Epithelial cell of esophagus (primary cell): ENCODE measurements around the gene PRTN3.

Experiments
- DNase-seq: peaks from one replicate; pipeline ENCODE4 v3.0.0; 2010; ENCODE audit warnings: low read depth
- H3K4me3 ChIP-seq: 2 replicates; pipeline ENCODE4 v1.5.1; 2011; ENCODE audit warnings: mild to moderate bottlenecking, low read length, control low read depth
- CTCF ChIP-seq: IDR thresholded peaks from 2 replicates; pipeline ENCODE4 v1.5.1; 2011; ENCODE audit warnings: low read depth, mild to moderate bottlenecking, low read length, control low read depth, inconsistent platforms; ENCODE audit not compliant: insufficient read depth; ENCODE audit errors: missing control alignments

PRTN3 gene

GRCh38 chr19:800360-801029, 40.3 kb upstream of the PRTN3 start:
- no peak for TF ChIP-seq CTCF
- H3K4me3 ChIP-seq = peak overlapping the region; percentile 54
- DNase-seq = peak; percentile 85

GRCh38 chr19:801030-801860, 39.6 kb upstream of the PRTN3 start:
- TF ChIP-seq CTCF = no peak
- peak overlapping the region; percentile 54 for H3K4me3 ChIP-seq
- no peak for DNase-seq

GRCh38 chr19:801861-802497, 38.8 kb upstream of the PRTN3 start:
- peak overlapping the region; percentile 54 for H3K4me3 ChIP-seq
- no peak for TF ChIP-seq CTCF
- DNase-seq = peak; percentile 41

GRCh38 chr19:802498-803098, 38.2 kb upstream of the PRTN3 start:
- TF ChIP-seq CTCF = no peak
- no peak for DNase-seq
- H3K4me3 ChIP-seq = no peak overlapping the region

GRCh38 chr19:803099-803561, 37.7 kb upstream of the PRTN3 start:
- DNase-seq = no peak
- H3K4me3 ChIP-seq = no peak overlapping the region
- no peak for TF ChIP-seq CTCF

- no peak for TF ChIP-seq CTCF
- H3K4me3 ChIP-seq = no peak overlapping the region
Measured at GRCh38 chr19:803686-804418, 36.9 kb upstream of the PRTN3 start.

More at GRCh38 chr19:803686-804418, 36.9 kb upstream of the PRTN3 start:
- DNase-seq = no peak
